Measurements from ENCODE around the gene SMYD5.

DNA sequence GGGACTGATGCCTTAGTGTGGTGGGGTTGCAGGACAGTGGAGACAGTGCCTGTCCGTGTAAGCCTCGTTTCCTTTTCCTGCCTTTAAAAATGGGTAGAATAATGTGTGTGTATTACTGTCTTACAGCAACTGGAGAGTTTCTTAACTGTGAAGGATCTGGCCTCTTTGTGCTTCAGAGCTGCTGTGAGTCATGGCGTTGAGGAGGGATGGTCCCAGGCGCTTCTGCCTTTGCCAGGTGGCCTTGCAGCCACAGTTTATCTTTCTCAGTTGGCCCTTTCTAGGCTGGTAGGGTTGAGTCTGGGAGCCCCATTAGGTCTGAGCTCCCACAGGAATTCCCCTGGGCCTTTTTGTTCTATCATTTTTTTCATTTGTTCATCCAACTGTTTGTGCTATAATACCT, 9.8 kb downstream of the SMYD5 start:
- TF ChIP-seq CTCF (IDR thresholded peaks at IDR 0.05) (no peak), POLR2A (IDR thresholded peaks at IDR 0.05) (no peak)

Measured in right lobe of liver (tissue), 4 donors.